SK-N-SH (cell line): ENCODE results near the gene BOD1L2. TPM values are rescaled to one million over a fixed set of nuclear protein-coding genes. Genes with fewer than 3 reads are reported as not detected.

ENCODE experiments used
- CTCF ChIA-PET: fragments of 300-600, 350-600 bp; formaldehyde crosslinking; extraction: SDS; loops from one replicate; lab custom pipeline; 2021; lab: Yijun Ruan, JAX
- POLR2A ChIA-PET: fragments of 350-600 bp; sonication (Branson Sonifier 250); formaldehyde crosslinking; extraction: SDS; loops from one replicate; lab custom pipeline; 2020; ENCODE audit warnings: antibody characterized with exemption, inconsistent platforms; lab: Yijun Ruan, JAX
- DNase-seq: peaks from one replicate; pipeline ENCODE4 v3.0.0; 2012
- H2AFZ ChIP-seq: fragments of 200-600 bp; sonication (generic); 2 replicates; pipeline ENCODE4 v1.8.1; 2016; ENCODE audit warnings: antibody characterized with exemption, mild to moderate bottlenecking, low read depth
- H3F3A ChIP-seq: fragments of 200-600 bp; sonication (generic); replicated peaks from 2 replicates; pipeline ENCODE3; 2016; ENCODE audit warnings: antibody characterized with exemption, mild to moderate bottlenecking; ENCODE audit not compliant: insufficient read depth
- H3K27ac ChIP-seq, 2 experiments: fragments of 200-500 bp in 1 of 2; fragments of 200-600 bp in 1 of 2; sonication (Bioruptor generic) in 1 of 2; sonication (generic), shearing (Covaris generic) in 1 of 2; 2 replicates each; pipeline versions ENCODE4 v1.5.1 to v1.6.1; 2014 to 2016; ENCODE audit warnings: low read depth in 2 of 2, inconsistent platforms in 1 of 2, low read length in 1 of 2, mild to moderate bottlenecking in 1 of 2, mixed read lengths in 1 of 2
- H3K27me3 ChIP-seq: fragments of 200-600 bp; sonication (generic), shearing (Covaris generic); 2 replicates; pipeline ENCODE4 v1.6.1; 2016; ENCODE audit warnings: mixed run types; ENCODE audit not compliant: insufficient read depth
- H3K36me3 ChIP-seq, 2 experiments: fragments of 200-500 bp in 1 of 2; fragments of 200-600 bp in 1 of 2; sonication (Bioruptor generic) in 1 of 2; sonication (generic) in 1 of 2; replicated peaks in 1 of 2; 2 replicates each; pipeline versions ENCODE3 to v1.5.1; 2014 to 2016; ENCODE audit warnings: low read length in 1 of 2, mild to moderate bottlenecking in 1 of 2; ENCODE audit not compliant: insufficient read depth in 2 of 2, control insufficient read depth in 1 of 2
- H3K4me1 ChIP-seq, 2 experiments: fragments of 200-500 bp in 1 of 2; fragments of 200-600 bp in 1 of 2; sonication (Bioruptor generic) in 1 of 2; sonication (generic), shearing (Covaris generic) in 1 of 2; 2 replicates each; pipeline versions ENCODE4 v1.5.1 to v1.6.1; 2014 to 2016; ENCODE audit warnings: low read depth in 1 of 2, low read length in 1 of 2, mixed run types in 1 of 2; ENCODE audit not compliant: insufficient read depth in 2 of 2, control insufficient read depth in 1 of 2
- H3K4me2 ChIP-seq: fragments of 200-600 bp; sonication (generic), shearing (Covaris generic); 2 replicates; pipeline ENCODE4 v1.6.1; 2017; ENCODE audit warnings: mixed run types
- H3K4me3 ChIP-seq, 2 experiments: fragments of 200-500 bp in 1 of 2; fragments of 200-600 bp in 1 of 2; sonication (Bioruptor generic) in 1 of 2; sonication (generic), shearing (Covaris generic) in 1 of 2; 2 replicates each; pipeline versions ENCODE4 v1.5.1 to v1.8.1; 2014 to 2016; ENCODE audit warnings: low read depth in 2 of 2, inconsistent platforms in 1 of 2, low read length in 1 of 2, mild to moderate bottlenecking in 1 of 2, mixed read lengths in 1 of 2, moderate library complexity in 1 of 2
- H3K79me2 ChIP-seq: fragments of 200-600 bp; sonication (generic); 2 replicates; pipeline ENCODE4 v1.8.1; 2017; ENCODE audit warnings: mild to moderate bottlenecking; ENCODE audit not compliant: insufficient read depth
- H3K9ac ChIP-seq: fragments of 200-600 bp; sonication (generic); 2 replicates; pipeline ENCODE4 v1.6.1; 2017; ENCODE audit warnings: mixed run types
- H3K9me2 ChIP-seq: fragments of 200-600 bp; sonication (generic); 2 replicates; pipeline ENCODE4 v1.6.1; 2017; ENCODE audit warnings: mixed run types
- H3K9me3 ChIP-seq: fragments of 200-600 bp; sonication (generic); 2 replicates; pipeline ENCODE4 v1.6.1; 2017; ENCODE audit warnings: mixed run types, mild to moderate bottlenecking, moderate library complexity
- H4K20me1 ChIP-seq: fragments of 200-600 bp; sonication (generic); 2 replicates; pipeline ENCODE4 v1.6.1; 2017; ENCODE audit warnings: mild to moderate bottlenecking, mixed run types; ENCODE audit not compliant: insufficient read depth
- EP300 ChIP-seq, 2 experiments: IDR thresholded peaks; 2 replicates each; pipeline versions ENCODE4 v1.4.0 to v1.6.1; 2012; ENCODE audit warnings: borderline replicate concordance in 1 of 2, low read depth in 1 of 2, low read length in 1 of 2
- FOXJ3 ChIP-seq: sonication (generic); formaldehyde crosslinking; IDR thresholded peaks from 2 replicates; pipeline ENCODE4 v1.5.1; 2020; ENCODE audit warnings: mild to moderate bottlenecking, missing genetic modification reagents
- GABPA ChIP-seq: IDR thresholded peaks from 2 replicates; pipeline ENCODE4 v1.4.0; 2012; ENCODE audit warnings: low read depth, mild to moderate bottlenecking
- MXI1 ChIP-seq: IDR thresholded peaks from 2 replicates; pipeline ENCODE4 v1.6.1; 2012; ENCODE audit warnings: mild to moderate bottlenecking, low read depth, low read length, improper control_type of control experiment
- NFIC ChIP-seq: IDR thresholded peaks from 2 replicates; pipeline ENCODE4 v1.4.0; 2012; ENCODE audit warnings: borderline replicate concordance
- NRF1 ChIP-seq: IDR thresholded peaks from 2 replicates; pipeline ENCODE4 v1.6.1; 2012; ENCODE audit warnings: low read depth, mild to moderate bottlenecking, low read length
- POLR2AphosphoS5 ChIP-seq: IDR thresholded peaks from 2 replicates; pipeline ENCODE4 v1.6.1; 2012; ENCODE audit warnings: low read depth, low read length
- RAD21 ChIP-seq: IDR thresholded peaks from 2 replicates; pipeline ENCODE4 v1.6.1; 2012; ENCODE audit warnings: mild to moderate bottlenecking, low read length
- RFX5 ChIP-seq: IDR thresholded peaks from 2 replicates; pipeline ENCODE4 v1.6.1; 2012; ENCODE audit warnings: mild to moderate bottlenecking, improper control_type of control experiment, low read length
- RXRA ChIP-seq: IDR thresholded peaks from 2 replicates; pipeline ENCODE4 v1.4.0; 2012; ENCODE audit warnings: low read depth, mild to moderate bottlenecking, borderline replicate concordance
- SIN3A ChIP-seq: IDR thresholded peaks from 2 replicates; pipeline ENCODE4 v1.6.1; 2012; ENCODE audit warnings: low read depth, mild to moderate bottlenecking, low read length, moderate library complexity, borderline replicate concordance
- TAF1 ChIP-seq: IDR thresholded peaks from 2 replicates; pipeline ENCODE4 v1.6.1; 2012; ENCODE audit warnings: low read depth, mild to moderate bottlenecking, low read length, moderate library complexity, borderline replicate concordance
- TCF12 ChIP-seq: IDR thresholded peaks from 2 replicates; pipeline ENCODE4 v1.4.0; 2012
- TEAD4 ChIP-seq: IDR thresholded peaks from 2 replicates; pipeline ENCODE4 v1.4.0; 2012; ENCODE audit warnings: mild to moderate bottlenecking, borderline replicate concordance; ENCODE audit not compliant: insufficient read depth
- YY1 ChIP-seq: IDR thresholded peaks from 2 replicates; pipeline ENCODE4 v1.4.0; 2012; ENCODE audit warnings: low read depth, mild to moderate bottlenecking
- WGBS: methylation state at CpG from one replicate; pipeline ENCODE4 v1.1.6; 2017; ENCODE audit warnings: low lambda C conversion rate; 5-methylcytosine and 5-hydroxymethylcytosine counted together
- polyA plus RNA-seq, 3 experiments: library from polyadenylated mRNA; depleted of rRNA; stranded (reverse); fragments of >200 nt; gene quantifications; 2 replicates each; pipeline ENCODE4 v1.2.3, GENCODE V29; 2012
- TF ChIP-seq, protein P1 (sequence below): IDR thresholded peaks from 2 replicates; pipeline ENCODE4 v1.4.0; 2012; ENCODE audit warnings: low read depth
- TF ChIP-seq, protein P2 (sequence below): fragments of 200-600 bp; sonication (generic); IDR thresholded peaks from 2 replicates; pipeline ENCODE4 v1.6.1; 2017; ENCODE audit warnings: antibody characterized with exemption, mild to moderate bottlenecking, moderate library complexity
- TF ChIP-seq, protein P3 (sequence below): IDR thresholded peaks from 2 replicates; pipeline ENCODE4 v1.4.0; 2012; ENCODE audit warnings: low read depth, borderline replicate concordance
- TF ChIP-seq, protein P4 (sequence below): IDR thresholded peaks from 2 replicates; pipeline ENCODE4; 2012
- TF ChIP-seq, protein P5 (sequence below): fragments of 150-350 bp; IDR thresholded peaks from 2 replicates; pipeline ENCODE4 v1.6.1; 2017; ENCODE audit warnings: antibody characterized with exemption, low read length, low read depth, borderline replicate concordance

Gene BOD1L2
- polyA plus RNA-seq, 1 of the 3 experiments (the other 2 are of a cell fraction) = not detected

DNA sequence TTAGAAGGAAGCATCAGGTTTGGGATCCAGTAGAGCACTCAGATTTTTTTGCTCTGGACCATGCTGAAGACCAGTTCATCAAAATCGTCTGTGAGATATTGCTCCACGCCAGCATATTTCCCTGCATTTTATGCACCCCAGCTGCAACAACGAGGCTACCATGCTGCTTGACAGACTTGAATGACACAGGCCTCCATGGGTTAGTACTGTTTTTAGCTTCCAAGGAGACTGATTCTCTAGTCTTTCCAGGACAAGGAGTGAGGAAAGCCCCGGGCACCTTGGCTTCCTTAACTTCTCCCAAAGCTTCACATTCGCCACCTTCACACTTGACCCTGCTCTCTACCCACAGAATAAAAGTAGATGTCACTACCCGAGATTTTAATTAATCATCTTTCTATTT, 17.5 kb downstream of the BOD1L2 start:
- Histone ChIP-seq H3K4me2 (no peak overlapping the region), H3K9me2 (no peaks in the 10 kb centered on the region), H2AFZ (no peak overlapping the region), H3K79me2 (no peaks in the 10 kb centered on the region), H4K20me1 (no peaks in the 10 kb centered on the region), H3K9ac (no peak overlapping the region), H3K4me3 (no peak overlapping the region), H3K4me1 (no peaks in the 10 kb centered on the region), H3K9me3 (no peaks in the 10 kb centered on the region), H3K27me3 (no peaks in the 10 kb centered on the region), H3F3A (no peaks in the 10 kb centered on the region), H3K27ac (no peak overlapping the region), H3K36me3 (no peaks in the 10 kb centered on the region)
- POLR2A ChIA-PET = no interaction called here
- CTCF ChIA-PET = no interaction called here
- TF ChIP-seq TAF1 = no peak
- TF ChIP-seq, protein P1, sequence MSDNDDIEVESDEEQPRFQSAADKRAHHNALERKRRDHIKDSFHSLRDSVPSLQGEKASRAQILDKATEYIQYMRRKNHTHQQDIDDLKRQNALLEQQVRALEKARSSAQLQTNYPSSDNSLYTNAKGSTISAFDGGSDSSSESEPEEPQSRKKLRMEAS = no peak
- no peak for TF ChIP-seq EP300 (IDR thresholded peaks at IDR 0.05; ENCODE audit: borderline replicate concordance in 1 of 2, low read depth in 1 of 2, low read length in 1 of 2)
- no peak for TF ChIP-seq TEAD4
- no peak for TF ChIP-seq TCF12
- TF ChIP-seq NRF1 = no peak
- TF ChIP-seq RXRA = no peak
- TF ChIP-seq, protein P2, sequence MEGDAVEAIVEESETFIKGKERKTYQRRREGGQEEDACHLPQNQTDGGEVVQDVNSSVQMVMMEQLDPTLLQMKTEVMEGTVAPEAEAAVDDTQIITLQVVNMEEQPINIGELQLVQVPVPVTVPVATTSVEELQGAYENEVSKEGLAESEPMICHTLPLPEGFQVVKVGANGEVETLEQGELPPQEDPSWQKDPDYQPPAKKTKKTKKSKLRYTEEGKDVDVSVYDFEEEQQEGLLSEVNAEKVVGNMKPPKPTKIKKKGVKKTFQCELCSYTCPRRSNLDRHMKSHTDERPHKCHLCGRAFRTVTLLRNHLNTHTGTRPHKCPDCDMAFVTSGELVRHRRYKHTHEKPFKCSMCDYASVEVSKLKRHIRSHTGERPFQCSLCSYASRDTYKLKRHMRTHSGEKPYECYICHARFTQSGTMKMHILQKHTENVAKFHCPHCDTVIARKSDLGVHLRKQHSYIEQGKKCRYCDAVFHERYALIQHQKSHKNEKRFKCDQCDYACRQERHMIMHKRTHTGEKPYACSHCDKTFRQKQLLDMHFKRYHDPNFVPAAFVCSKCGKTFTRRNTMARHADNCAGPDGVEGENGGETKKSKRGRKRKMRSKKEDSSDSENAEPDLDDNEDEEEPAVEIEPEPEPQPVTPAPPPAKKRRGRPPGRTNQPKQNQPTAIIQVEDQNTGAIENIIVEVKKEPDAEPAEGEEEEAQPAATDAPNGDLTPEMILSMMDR = no peak
- no peak for TF ChIP-seq YY1
- TF ChIP-seq, protein P3, sequence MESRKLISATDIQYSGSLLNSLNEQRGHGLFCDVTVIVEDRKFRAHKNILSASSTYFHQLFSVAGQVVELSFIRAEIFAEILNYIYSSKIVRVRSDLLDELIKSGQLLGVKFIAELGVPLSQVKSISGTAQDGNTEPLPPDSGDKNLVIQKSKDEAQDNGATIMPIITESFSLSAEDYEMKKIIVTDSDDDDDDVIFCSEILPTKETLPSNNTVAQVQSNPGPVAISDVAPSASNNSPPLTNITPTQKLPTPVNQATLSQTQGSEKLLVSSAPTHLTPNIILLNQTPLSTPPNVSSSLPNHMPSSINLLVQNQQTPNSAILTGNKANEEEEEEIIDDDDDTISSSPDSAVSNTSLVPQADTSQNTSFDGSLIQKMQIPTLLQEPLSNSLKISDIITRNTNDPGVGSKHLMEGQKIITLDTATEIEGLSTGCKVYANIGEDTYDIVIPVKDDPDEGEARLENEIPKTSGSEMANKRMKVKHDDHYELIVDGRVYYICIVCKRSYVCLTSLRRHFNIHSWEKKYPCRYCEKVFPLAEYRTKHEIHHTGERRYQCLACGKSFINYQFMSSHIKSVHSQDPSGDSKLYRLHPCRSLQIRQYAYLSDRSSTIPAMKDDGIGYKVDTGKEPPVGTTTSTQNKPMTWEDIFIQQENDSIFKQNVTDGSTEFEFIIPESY = no peak
- TF ChIP-seq RAD21 = no peak
- TF ChIP-seq SIN3A = no peak
- TF ChIP-seq MXI1 = no peak
- no peak for TF ChIP-seq FOXJ3 (CRISPR knock-in tag)
- TF ChIP-seq GABPA = no peak
- TF ChIP-seq, protein P4, sequence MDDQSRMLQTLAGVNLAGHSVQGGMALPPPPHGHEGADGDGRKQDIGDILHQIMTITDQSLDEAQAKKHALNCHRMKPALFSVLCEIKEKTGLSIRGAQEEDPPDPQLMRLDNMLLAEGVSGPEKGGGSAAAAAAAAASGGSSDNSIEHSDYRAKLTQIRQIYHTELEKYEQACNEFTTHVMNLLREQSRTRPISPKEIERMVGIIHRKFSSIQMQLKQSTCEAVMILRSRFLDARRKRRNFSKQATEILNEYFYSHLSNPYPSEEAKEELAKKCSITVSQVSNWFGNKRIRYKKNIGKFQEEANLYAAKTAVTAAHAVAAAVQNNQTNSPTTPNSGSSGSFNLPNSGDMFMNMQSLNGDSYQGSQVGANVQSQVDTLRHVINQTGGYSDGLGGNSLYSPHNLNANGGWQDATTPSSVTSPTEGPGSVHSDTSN = no peak
- no peak for TF ChIP-seq NFIC
- TF ChIP-seq RFX5 = no peak
- TF ChIP-seq, protein P5, sequence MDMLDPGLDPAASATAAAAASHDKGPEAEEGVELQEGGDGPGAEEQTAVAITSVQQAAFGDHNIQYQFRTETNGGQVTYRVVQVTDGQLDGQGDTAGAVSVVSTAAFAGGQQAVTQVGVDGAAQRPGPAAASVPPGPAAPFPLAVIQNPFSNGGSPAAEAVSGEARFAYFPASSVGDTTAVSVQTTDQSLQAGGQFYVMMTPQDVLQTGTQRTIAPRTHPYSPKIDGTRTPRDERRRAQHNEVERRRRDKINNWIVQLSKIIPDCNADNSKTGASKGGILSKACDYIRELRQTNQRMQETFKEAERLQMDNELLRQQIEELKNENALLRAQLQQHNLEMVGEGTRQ = no peak
- TF ChIP-seq POLR2AphosphoS5 = no peak
- 16% methylated on average over 5 of the region's 6 CpGs for WGBS
- no peak for DNase-seq
